GM12878 (cell line): ENCODE measurements around the gene RNF112. TPM values are rescaled to one million over a fixed set of nuclear protein-coding genes. Genes with fewer than 3 reads are reported as not detected.
"Not testable (repeated sequence)": the region's sequence is repeated elsewhere in the genome, so short reads cannot be mapped to it uniquely, and the experiment has no call there.

Experiments used
- ATAC-seq: fragments of 200-7000 bp; cut with Tn5 transposase; 3 replicates; pipeline ENCODE4 v1.9.1; 2020; ENCODE audit warnings: mild to moderate bottlenecking, moderate library complexity
- BruUV-seq: library from RNA; stranded (reverse); fragments of 400-500 nt; replicated peaks from 2 replicates; lab custom pipeline; 2021; lab: Mats Ljungman, UMichigan
- CTCF ChIA-PET: fragments of 300-600 bp; sonication (Branson Sonifier 250); formaldehyde crosslinking; extraction: SDS; loops from one replicate; lab custom pipeline; 2021; ENCODE audit warnings: inconsistent platforms; lab: Yijun Ruan, JAX
- POLR2A ChIA-PET: fragments of 350-600 bp; formaldehyde crosslinking; extraction: SDS; loops from one replicate; lab custom pipeline; 2021; ENCODE audit warnings: inconsistent platforms; lab: Charles Lee
- RAD21 ChIA-PET: fragments of 300-600 bp; sonication (Branson Sonifier 250); formaldehyde crosslinking; loops from one replicate; lab custom pipeline; 2023; ENCODE audit warnings: antibody characterized with exemption; ENCODE audit not compliant: unreplicated experiment; lab: Charles Lee
- SMC1A ChIA-PET: fragments of 300-600 bp; sonication (Branson Sonifier 250); formaldehyde crosslinking; loops from one replicate; lab custom pipeline; 2023; ENCODE audit not compliant: unreplicated experiment, uncharacterized antibody; lab: Charles Lee
- DNase-seq: peaks from one replicate; pipeline ENCODE4 v3.0.0-alpha.2; 2011; ENCODE audit warnings: low read depth, low spot score
- FAIRE-seq: peaks from 3 replicates; lab custom pipeline; 2011; peaks lifted over from hg19 to GRCh38; lab: Jason Lieb, UNC
- H2AFZ ChIP-seq: 2 replicates; pipeline ENCODE4 v1.6.0; 2011; ENCODE audit warnings: low read depth, low read length, control low read depth; ENCODE audit not compliant: control insufficient read depth
- H3K27ac ChIP-seq: 2 replicates; pipeline ENCODE4 v1.5.1; 2011; ENCODE audit warnings: control low read depth; ENCODE audit not compliant: control insufficient read depth, insufficient read depth
- H3K27me3 ChIP-seq, 2 experiments: replicated peaks in 1 of 2; 2 replicates each; pipeline versions ENCODE4 v1.6.0 to v1.6.1; 2011; ENCODE audit warnings: low read length in 1 of 2; ENCODE audit not compliant: control insufficient read depth in 2 of 2, insufficient read depth in 2 of 2
- H3K36me3 ChIP-seq, 2 experiments: 2 replicates each; pipeline ENCODE4 v1.5.1; 2011; ENCODE audit warnings: low read length in 1 of 2; ENCODE audit not compliant: control insufficient read depth in 2 of 2, insufficient read depth in 2 of 2
- H3K4me1 ChIP-seq: 2 replicates; pipeline ENCODE4 v1.6.1; 2011; ENCODE audit warnings: mild to moderate bottlenecking, low read length, moderate library complexity, mixed read lengths; ENCODE audit not compliant: control insufficient read depth, insufficient read depth
- H3K4me2 ChIP-seq: 2 replicates; pipeline ENCODE4 v1.6.0; 2011; ENCODE audit warnings: control low read depth; ENCODE audit not compliant: control insufficient read depth, insufficient read depth
- H3K4me3 ChIP-seq: fragments of 200-600 bp; sonication (generic); 2 replicates; pipeline ENCODE4 v1.5.1; 2016
- H3K79me2 ChIP-seq: 2 replicates; pipeline ENCODE4 v1.6.0; 2011; ENCODE audit warnings: low read length; ENCODE audit not compliant: control insufficient read depth, insufficient read depth
- H3K9ac ChIP-seq: 2 replicates; pipeline ENCODE4 v1.8.0; 2011; ENCODE audit warnings: low read length, control low read depth, mixed read lengths; ENCODE audit not compliant: control insufficient read depth, insufficient read depth
- H3K9me3 ChIP-seq: replicated peaks from 3 replicates; pipeline ENCODE4 v1.5.1; 2011; ENCODE audit warnings: mild to moderate bottlenecking, low read length; ENCODE audit not compliant: control insufficient read depth, insufficient read depth
- H4K20me1 ChIP-seq: 2 replicates; pipeline ENCODE4 v1.6.0; 2011; ENCODE audit not compliant: control insufficient read depth, insufficient read depth
- CHD2 ChIP-seq: IDR thresholded peaks from 2 replicates; pipeline ENCODE4 v1.6.1; 2011; ENCODE audit warnings: low read depth, low read length, improper control_type of control experiment, borderline replicate concordance
- EP300 ChIP-seq, 2 experiments: fragments of 150-350 bp in 1 of 2; IDR thresholded peaks; 2 replicates each; pipeline ENCODE4 v1.6.1; 2011 to 2012; ENCODE audit warnings: low read depth in 2 of 2, low read length in 2 of 2, borderline replicate concordance in 1 of 2, improper control_type of control experiment in 1 of 2, inconsistent platforms in 1 of 2; ENCODE audit not compliant: control insufficient read depth in 1 of 2
- KLF5 ChIP-seq: fragments of 450-650 bp; IDR thresholded peaks from 2 replicates; pipeline ENCODE4 v1.6.1; 2014; ENCODE audit warnings: mild to moderate bottlenecking; ENCODE audit not compliant: partially characterized antibody
- NFYB ChIP-seq: IDR thresholded peaks from 2 replicates; pipeline ENCODE4 v1.6.1; 2011; ENCODE audit warnings: low read depth, mild to moderate bottlenecking, low read length, improper control_type of control experiment, moderate library complexity; ENCODE audit not compliant: insufficient read depth
- STAT3 ChIP-seq: IDR thresholded peaks from 2 replicates; pipeline ENCODE4 v1.6.1; 2011; ENCODE audit warnings: low read depth, low read length, improper control_type of control experiment
- TARDBP ChIP-seq: IDR thresholded peaks from 2 replicates; pipeline ENCODE4 v1.6.1; 2016; ENCODE audit warnings: borderline replicate concordance
- WGBS: methylation state at CpG from one replicate; pipeline ENCODE4 v1.1.6; 2016; ENCODE audit warnings: low lambda C conversion rate; ENCODE audit not compliant: insufficient replicate concordance, insufficient coverage; ENCODE audit errors: missing lambda C conversion rate; 5-methylcytosine and 5-hydroxymethylcytosine counted together
- in situ Hi-C: fragments of 300-500 bp; cut with MboI; formaldehyde crosslinking; loops from 9 replicates; pipeline ENCODE4 v1.14.3; 2018; ENCODE audit warnings: mixed read lengths
- intact Hi-C: fragments of 100-400 bp; cut with micrococcal nuclease; formaldehyde crosslinking; loops from one replicate; pipeline ENCODE4 v1.14.2; 2022; ENCODE audit not compliant: unreplicated experiment
- polyA plus RNA-seq, 11 experiments: library from polyadenylated mRNA; depleted of rRNA in 4 of 11; unstranded in 6 of 11; stranded (reverse) in 5 of 11; fragments of >200 nt; fragmentation: Nextera tagmentation in 4 of 11; fragmentation: Illumina TruSeq in 1 of 11; extraction: Ambion mirVana in 4 of 11; extraction: Trizol in 1 of 11; gene quantifications; 1 replicate in 1 of 11; 2 replicates in 10 of 11; pipeline versions ENCODE4 v1.2.1 to v1.2.3, GENCODE V29; 2011 to 2016; ENCODE audit warnings: inconsistent platforms in 2 of 11, missing spikeins in 2 of 11, low read depth in 1 of 11
- total RNA-seq, 4 experiments: library from RNA; depleted of rRNA in 3 of 4; stranded (reverse); fragments of >200 nt in 3 of 4; fragmentation: Illumina TruSeq in 1 of 4; extraction: Trizol in 1 of 4; gene quantifications; 2 replicates each; pipeline versions ENCODE4 v1.2.1 to v1.2.3, GENCODE V29; 2013 to 2021

Gene RNF112
- total and polyA plus RNA-seq, 10 of the 15 experiments (the other 5 are each of a cell fraction or from before 2014, with no cell fraction given): not detected

- Histone ChIP-seq H3K27me3 (no peaks in the 10 kb centered on the region), H2AFZ (no peak overlapping the region), H3K4me3 (no peak overlapping the region), H3K4me2 (no peak overlapping the region), H3K9ac (no peak overlapping the region), H3K9me3 (no peaks in the 10 kb centered on the region), H3K4me1 (peaks cover 17% of the 10 kb centered on the region), H4K20me1 (no peaks in the 10 kb centered on the region), H3K79me2 (no peaks in the 10 kb centered on the region), H3K27ac (no peak overlapping the region), H3K36me3 (no peaks in the 10 kb centered on the region)
- ATAC-seq (no peak), FAIRE-seq (no peak), DNase-seq (peak; percentile 7)
- no TSS peak for BruUV-seq
- in situ Hi-C loops (no loop called here), intact Hi-C loops (loop anchor here (5.0 kb wide), 1 partner anchor 84 kb away; the partner anchor contains the start of gene MAPK7)
- POLR2A ChIA-PET: interaction anchor here (1.5 kb wide), 1 partner anchor 83 kb away, joined by 5 read pairs; the partner anchor contains the start of gene MAPK7
- RAD21 ChIA-PET: interaction anchor here (1.1 to 3.0 kb wide), 3 partner anchors 14 to 98 kb away, joined by 3 to 13 read pairs (median 4); partner anchors contain the start of genes B9D1 and MAPK7
- SMC1A ChIA-PET: interaction anchor here (1.0 kb wide), 1 partner anchor 13 kb away, joined by 3 read pairs; no protein-coding TSS in a partner anchor
- CTCF ChIA-PET: interaction anchor here (0.9 to 1.2 kb wide), 2 partner anchors 13 to 52 kb away, joined by 3 read pairs; no protein-coding TSS in a partner anchor
- TF ChIP-seq STAT3: no peak
- no peak for TF ChIP-seq CHD2
Measured at GRCh38 chr17:19461116-19461515, 50.1 kb downstream of the RNF112 start.

DNA sequence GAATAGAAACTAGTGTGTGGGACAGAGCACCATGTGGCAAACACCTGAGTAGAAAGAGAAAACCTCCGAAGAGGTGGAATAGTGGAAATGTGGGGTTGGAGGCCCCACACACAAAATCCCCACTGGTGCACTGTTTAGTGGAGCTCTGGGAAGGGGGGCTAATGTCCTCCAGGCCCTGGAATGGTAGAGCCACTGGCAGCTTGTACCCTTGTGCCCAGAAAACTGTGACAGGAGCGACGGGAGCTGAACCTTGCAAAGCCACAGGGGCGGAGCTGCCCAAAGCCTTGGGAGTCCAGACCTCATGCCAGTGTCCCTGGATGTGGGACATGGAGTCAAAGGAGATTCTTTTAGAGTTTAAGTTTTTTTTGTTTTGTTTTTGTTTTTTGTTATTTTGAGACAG is 50.6 kb downstream of the RNF112 start:
- POLR2A ChIA-PET: interaction anchor here (1.5 kb wide), 1 partner anchor 84 kb away, joined by 5 read pairs; the partner anchor contains the start of gene MAPK7
- intact Hi-C loops (loop anchor here (5.0 kb wide), 1 partner anchor 84 kb away; the partner anchor contains the start of gene MAPK7), in situ Hi-C loops (no loop called here)
- H4K20me1 ChIP-seq: no peaks in the 10 kb centered on the region
- no peaks in the 10 kb centered on the region for H3K36me3 ChIP-seq
- no peak overlapping the region for H2AFZ ChIP-seq
- H3K4me3 ChIP-seq: no peak overlapping the region
- FAIRE-seq: no peak
- SMC1A ChIA-PET: interaction anchor here (1.0 kb wide), 1 partner anchor 14 kb away, joined by 3 read pairs; no protein-coding TSS in a partner anchor
- no peaks in the 10 kb centered on the region for H3K27me3 ChIP-seq
- RAD21 ChIA-PET: interaction anchor here (1.1 to 3.0 kb wide), 3 partner anchors 14 to 99 kb away, joined by 3 to 13 read pairs (median 4); partner anchors contain the start of genes B9D1 and MAPK7
- no peak for TF ChIP-seq NFYB
- TF ChIP-seq KLF5: no peak
- no peak for TF ChIP-seq TARDBP
- TF ChIP-seq EP300 (IDR thresholded peaks at IDR 0.05; ENCODE audit: borderline replicate concordance in 1 of 2, control insufficient read depth in 1 of 2, low read depth in 2 of 2, low read length in 2 of 2): no peak
- ATAC-seq: no peak
- CTCF ChIA-PET: interaction anchor here (1.2 kb wide), 1 partner anchor 301 kb away, joined by 3 read pairs; no protein-coding TSS in a partner anchor
- no peak overlapping the region for H3K4me2 ChIP-seq
- no peak for DNase-seq
- H3K9ac ChIP-seq: no peak overlapping the region
- no TSS peak for BruUV-seq
- H3K4me1 ChIP-seq: peaks cover 17% of the 10 kb centered on the region
- 79% methylated on average over 4 of the region's 4 CpGs for WGBS
- no peaks in the 10 kb centered on the region for H3K79me2 ChIP-seq
- H3K27ac ChIP-seq: no peak overlapping the region
- H3K9me3 ChIP-seq: no peaks in the 10 kb centered on the region

- intact Hi-C loops: loop anchor here (5.0 kb wide), 1 partner anchor 85 kb away; the partner anchor contains the start of gene MAPK7
- H3K4me3 ChIP-seq, H2AFZ ChIP-seq, H4K20me1 ChIP-seq, in situ Hi-C loops, ATAC-seq, H3K9ac ChIP-seq, H3K9me3 ChIP-seq, DNase-seq, H3K79me2 ChIP-seq, H3K27ac ChIP-seq, BruUV-seq, H3K27me3 ChIP-seq, FAIRE-seq, H3K36me3 ChIP-seq: not testable (repeated sequence)
- peak overlapping the region; percentile 15; the same call in 1 of the 2 replicates for H3K4me2 ChIP-seq
- peaks cover 17% of the 10 kb centered on the region for H3K4me1 ChIP-seq
- POLR2A ChIA-PET: interaction anchor here (1.5 kb wide), 1 partner anchor 85 kb away, joined by 5 read pairs; the partner anchor contains the start of gene MAPK7
- WGBS: 87% methylated on average over 5 of the region's 7 CpGs
- RAD21 ChIA-PET: interaction anchor here (1.0 to 3.0 kb wide), 3 partner anchors 85 to 99 kb away, joined by 3 to 13 read pairs (median 4); partner anchors contain the start of genes B9D1 and MAPK7
- CTCF ChIA-PET: interaction anchor here (1.0 to 1.2 kb wide), 3 partner anchors 15 to 300 kb away, joined by 3 to 5 read pairs (median 3); no protein-coding TSS in a partner anchor
- SMC1A ChIA-PET: interaction anchor here (0.6 to 1.4 kb wide), 2 partner anchors 66 to 185 kb away, joined by 3 read pairs; no protein-coding TSS in a partner anchor
Measured at GRCh38 chr17:19462456-19463035, 51.5 kb downstream of the RNF112 start.
